HPDE6-E6E7 (cell line): ENCODE measurements around the gene GRIN2C.

ENCODE experiments used
- DNase-seq: peaks from one replicate; pipeline ENCODE4 v3.0.0; 2011; ENCODE audit warnings: missing footprints; ENCODE audit errors: extremely low spot score

Gene GRIN2C

GRCh38 chr17:74799097-74799496 lies 60.6 kb downstream of the GRIN2C start:
- no peak for DNase-seq

GRCh38 chr17:74798239-74798707 lies 61.4 kb downstream of the GRIN2C start:
- DNase-seq, result no peak

GRCh38 chr17:74797824-74798223 lies 61.9 kb downstream of the GRIN2C start:
- DNase-seq, result no peak

GRCh38 chr17:74796866-74797265 lies 62.8 kb downstream of the GRIN2C start:
- no peak for DNase-seq

- DNase-seq, result no peak
Observed at GRCh38 chr17:74796211-74796610, 63.5 kb downstream of the GRIN2C start.

- no peak for DNase-seq
Observed at GRCh38 chr17:74795327-74796020, 64.2 kb downstream of the GRIN2C start.

GRCh38 chr17:74792586-74793105 lies 67.0 kb downstream of the GRIN2C start:
- DNase-seq, result no peak
